Measurements from ENCODE around the gene GRM6. TPM values are rescaled to one million over a fixed set of nuclear protein-coding genes. Genes with fewer than 3 reads are reported as not detected.

GRM6 gene
- total RNA-seq, 1 experiment from 2014 or later: 0.33 TPM

- TF ChIP-seq PRDM15 (CRISPR knock-in tag; IDR thresholded peaks at IDR 0.05) (no peak), ATF2 (CRISPR knock-in tag; IDR thresholded peaks at IDR 0.05; ENCODE audit: borderline replicate concordance, low read depth) (no peak), JUN (CRISPR knock-in tag; IDR thresholded peaks at IDR 0.05) (no peak), CREB1 (CRISPR knock-in tag; IDR thresholded peaks at IDR 0.05) (no peak), MYBL2 (CRISPR knock-in tag; IDR thresholded peaks at IDR 0.05) (no peak), E2F1 (CRISPR knock-in tag; IDR thresholded peaks at IDR 0.05) (no peak), CDX4 (CRISPR knock-in tag; IDR thresholded peaks at IDR 0.05; ENCODE audit: borderline replicate concordance) (no peak), SOX15 (CRISPR knock-in tag; IDR thresholded peaks at IDR 0.05) (no peak)
These were observed 3.3 kb upstream of the GRM6 start (continued) for GRCh38 chr5:178998441-178998840.

- no peak for ATAC-seq
- H3K4me1 Mint-ChIP-seq: peaks cover 26% of the 10 kb centered on the region
- no peak overlapping the region for H3K4me3 Mint-ChIP-seq
- ChIA-PET POLR2A (no interaction called here), CTCF (interaction anchor here (0.6 kb wide), 1 partner anchor 1151 kb away, joined by 3 read pairs; no protein-coding TSS in a partner anchor)
- H3K36me3 Mint-ChIP-seq: 0 out of 2 replicates have a peak, but pooled peaks cover 5% of the 10 kb centered on the region
- H3K27me3 Mint-ChIP-seq (ENCODE audit: low read depth): peaks cover 60% of the 10 kb centered on the region
- no peak for DNase-seq (ENCODE audit: low spot score)
- H3K9me3 Mint-ChIP-seq: peaks cover 11% of the 10 kb centered on the region
- no peak overlapping the region for H3K27ac Mint-ChIP-seq
- TF ChIP-seq ATF6 (CRISPR knock-in tag; IDR thresholded peaks at IDR 0.05) (no peak), E2F5 (CRISPR knock-in tag; IDR thresholded peaks at IDR 0.05) (no peak), ERG (CRISPR knock-in tag; IDR thresholded peaks at IDR 0.05) (no peak), TP53 (CRISPR knock-in tag; IDR thresholded peaks at IDR 0.05) (no peak), STAT6 (CRISPR knock-in tag; conservative IDR thresholded peaks at IDR 0.05; ENCODE audit: low read depth) (no peak), PRDM15 (CRISPR knock-in tag; IDR thresholded peaks at IDR 0.05) (no peak), ZNF416 (CRISPR knock-in tag; IDR thresholded peaks at IDR 0.05) (no peak), ZNF138 (CRISPR knock-in tag; conservative IDR thresholded peaks at IDR 0.05) (no peak), EMX1 (CRISPR knock-in tag; IDR thresholded peaks at IDR 0.05) (no peak), ZNF423 (CRISPR knock-in tag; IDR thresholded peaks at IDR 0.05) (no peak)
These were observed 2.1 kb upstream of the GRM6 start for GRCh38 chr5:178997191-178997590.

Measured in WTC11 (cell line).